NB4 (cell line): ENCODE data around the gene CNTLN.
"Not testable (repeated sequence)": the region's sequence is repeated elsewhere in the genome, so short reads cannot be mapped to it uniquely, and the experiment has no call there.

Experiments used
- DNase-seq: peaks from one replicate; pipeline ENCODE4 v3.0.0; 2010; ENCODE audit warnings: low read depth
- H3K4me3 ChIP-seq: one replicate; pipeline ENCODE4 v1.5.1; 2011; ENCODE audit warnings: mild to moderate bottlenecking, low read depth, low read length, moderate library complexity
- CTCF ChIP-seq: IDR thresholded peaks from one replicate; pipeline ENCODE4 v1.5.1; 2012; ENCODE audit warnings: low read depth, low read length
- MAX ChIP-seq: IDR thresholded peaks from 2 replicates; pipeline ENCODE4 v1.6.1; 2011; ENCODE audit warnings: low read depth, low read length
- MYC ChIP-seq: IDR thresholded peaks from 2 replicates; pipeline ENCODE4 v1.6.1; 2011; ENCODE audit warnings: low read depth, low read length
- POLR2A ChIP-seq: IDR thresholded peaks from 2 replicates; pipeline ENCODE4 v1.6.1; 2011; ENCODE audit warnings: mild to moderate bottlenecking; ENCODE audit not compliant: insufficient read length; ENCODE audit errors: extremely low read depth

Gene CNTLN

GRCh38 chr9:17437813-17438212, 303.0 kb downstream of the CNTLN start:
- TF ChIP-seq POLR2A (no peak), MAX (no peak), MYC (no peak), CTCF (no peak)
- no peak for DNase-seq

GRCh38 chr9:17445126-17445525, 310.3 kb downstream of the CNTLN start:
- H3K4me3 ChIP-seq, DNase-seq: not testable (repeated sequence)

More at GRCh38 chr9:17437813-17438212, 303.0 kb downstream of the CNTLN start:
- H3K4me3 ChIP-seq = no peak overlapping the region

DNA sequence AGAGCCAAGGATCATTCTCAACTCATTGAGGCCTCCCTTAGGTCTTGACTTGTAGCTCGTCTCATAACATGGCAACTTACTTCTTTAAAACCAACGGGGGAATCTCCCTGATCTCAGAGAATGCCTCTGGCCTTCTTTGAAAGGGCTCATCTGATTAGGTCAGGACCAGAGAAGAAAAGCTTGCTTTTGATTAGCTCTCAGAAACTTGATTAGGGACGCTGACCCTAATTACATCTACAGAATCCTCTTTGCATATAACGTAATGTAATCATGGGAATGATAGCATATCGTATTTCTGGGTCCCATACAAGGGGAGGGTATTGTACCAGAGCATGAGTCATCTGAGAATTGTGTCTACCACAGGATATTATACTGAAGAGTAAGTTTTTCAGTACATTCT, 318.9 kb downstream of the CNTLN start:
- H3K4me3 ChIP-seq = no peak overlapping the region
- peak; percentile 15 for DNase-seq
- no peak for TF ChIP-seq CTCF
- TF ChIP-seq MYC = no peak
- TF ChIP-seq POLR2A = no peak
- TF ChIP-seq MAX = no peak

- H3K4me3 ChIP-seq = no peak overlapping the region
- peak; percentile 82 for DNase-seq
- TF ChIP-seq MAX = peak; percentile 71
- TF ChIP-seq CTCF = peak; percentile 80
- TF ChIP-seq POLR2A = no peak
- TF ChIP-seq MYC = no peak
These were observed 328.1 kb downstream of the CNTLN start for GRCh38 chr9:17462869-17463464.

GRCh38 chr9:17470036-17470813, 335.4 kb downstream of the CNTLN start:
- TF ChIP-seq MAX = no peak
- TF ChIP-seq CTCF = no peak
- no peak for TF ChIP-seq POLR2A
- no peak for TF ChIP-seq MYC
- H3K4me3 ChIP-seq = no peak overlapping the region
- DNase-seq = no peak

DNA sequence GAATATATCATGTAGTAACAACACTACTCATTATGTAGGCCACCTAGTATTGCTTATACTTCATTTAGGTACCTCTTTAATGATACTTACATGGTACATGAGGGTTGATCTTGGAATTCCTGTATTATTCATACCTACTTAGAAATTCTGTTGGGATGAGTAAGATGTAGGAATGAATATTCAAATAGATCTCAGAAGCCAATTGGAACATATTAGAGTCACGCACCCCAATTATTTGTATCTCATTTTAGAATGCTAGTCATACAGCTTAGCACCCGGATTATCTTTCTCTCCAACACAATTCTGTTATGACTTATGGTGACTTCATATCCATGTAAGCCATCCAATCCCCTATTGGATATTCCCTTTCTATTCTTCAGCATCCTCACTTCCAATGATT, 337.3 kb downstream of the CNTLN start:
- DNase-seq = no peak
- TF ChIP-seq CTCF = no peak
- no peak for TF ChIP-seq POLR2A
- TF ChIP-seq MYC = no peak
- no peak for TF ChIP-seq MAX
- no peak overlapping the region for H3K4me3 ChIP-seq
